GM18502 (cell line): ENCODE data around the gene FSCN2.

Experiments used
- ATAC-seq: cut with Tn5 transposase; IDR thresholded peaks from one replicate; pipeline ENCODE4 v1.9.1; 2021; ENCODE audit warnings: mild to moderate bottlenecking; ENCODE audit not compliant: unreplicated experiment, poor library complexity

The FSCN2 gene

GRCh38 chr17:81511804-81512561, 16.2 kb upstream of the FSCN2 start:
- ATAC-seq, result no peak

GRCh38 chr17:81512562-81513371, 15.4 kb upstream of the FSCN2 start, which contains the start of gene ACTG1:
Gene ACTG1 (minus strand): TSS chr17:81512799. CDS start chr17:81512354, 445 bp downstream.
- peak; percentile 42 for ATAC-seq

- no peak for ATAC-seq
Observed at GRCh38 chr17:81513372-81513752, 14.8 kb upstream of the FSCN2 start.

GRCh38 chr17:81513753-81514488, 14.3 kb upstream of the FSCN2 start:
- no peak for ATAC-seq

GRCh38 chr17:81514489-81514738, 13.8 kb upstream of the FSCN2 start:
- no peak for ATAC-seq

GRCh38 chr17:81514739-81515529, 13.2 kb upstream of the FSCN2 start:
- ATAC-seq, result peak; percentile 20

GRCh38 chr17:81515530-81516041, 12.6 kb upstream of the FSCN2 start:
- no peak for ATAC-seq

GRCh38 chr17:81516439-81516838, 11.7 kb upstream of the FSCN2 start:
- ATAC-seq, result no peak

GRCh38 chr17:81517009-81517338, 11.2 kb upstream of the FSCN2 start:
- ATAC-seq, result no peak

GRCh38 chr17:81517339-81518112, 10.7 kb upstream of the FSCN2 start:
- ATAC-seq, result peak; percentile 26

GRCh38 chr17:81518113-81518784, 9.9 kb upstream of the FSCN2 start:
- ATAC-seq, result no peak

GRCh38 chr17:81518785-81519283, 9.3 kb upstream of the FSCN2 start:
- ATAC-seq, result no peak

GRCh38 chr17:81519284-81520020, 8.7 kb upstream of the FSCN2 start:
- no peak for ATAC-seq

- no peak for ATAC-seq
Observed at GRCh38 chr17:81520021-81520901, 7.9 kb upstream of the FSCN2 start.

GRCh38 chr17:81522491-81523401, 5.4 kb upstream of the FSCN2 start:
- no peak for ATAC-seq

GRCh38 chr17:81523402-81524038, 4.7 kb upstream of the FSCN2 start:
- no peak for ATAC-seq
